ENCODE results near the gene ARHGAP15. TPM values are rescaled to one million over a fixed set of nuclear protein-coding genes. Genes with fewer than 3 reads are reported as not detected.

Gene ARHGAP15
- total RNA-seq, 2 donors from 2014 or later: 0.41 to 4.3 TPM

GRCh38 chr2:143725400-143725799 lies 596.2 kb downstream of the ARHGAP15 start:
- TF ChIP-seq CTCF (IDR thresholded peaks at IDR 0.05) (no peak), POLR2AphosphoS5 (IDR thresholded peaks at IDR 0.05) (no peak), POLR2A (IDR thresholded peaks at IDR 0.05) (no peak)
- no peak overlapping the region for H3K27ac ChIP-seq
- no peaks in the 10 kb centered on the region for H3K36me3 ChIP-seq
- intact Hi-C loops (cut with DNase I): no loop called here
- no peaks in the 10 kb centered on the region for H3K9me3 ChIP-seq
- no peak for DNase-seq (ENCODE audit: low spot score)
- H3K27me3 ChIP-seq (replicated peaks; ENCODE audit: insufficient read depth): no peaks in the 10 kb centered on the region
- no peaks in the 10 kb centered on the region for H3K4me1 ChIP-seq (replicated peaks)
- H3K4me3 ChIP-seq: no peak overlapping the region
- WGBS: 60% methylated on average over 2 of the region's 2 CpGs

- Histone ChIP-seq H3K27ac (no peak overlapping the region), H3K27me3 (replicated peaks; ENCODE audit: insufficient read depth) (no peaks in the 10 kb centered on the region), H3K9me3 (no peaks in the 10 kb centered on the region), H3K36me3 (no peaks in the 10 kb centered on the region), H3K4me1 (replicated peaks) (no peaks in the 10 kb centered on the region), H3K4me3 (no peak overlapping the region)
- 75% methylated on average over 6 of the region's 6 CpGs for WGBS
- intact Hi-C loops (cut with DNase I): no loop called here
- no peak for DNase-seq (ENCODE audit: low spot score)
- TF ChIP-seq POLR2AphosphoS5 (IDR thresholded peaks at IDR 0.05) (no peak), CTCF (IDR thresholded peaks at IDR 0.05) (no peak), POLR2A (IDR thresholded peaks at IDR 0.05) (no peak)
Measured at GRCh38 chr2:143726151-143726845, 597.1 kb downstream of the ARHGAP15 start.

- Histone ChIP-seq H3K36me3 (no peaks in the 10 kb centered on the region), H3K4me1 (replicated peaks) (no peaks in the 10 kb centered on the region), H3K9me3 (no peaks in the 10 kb centered on the region), H3K27ac (no peak overlapping the region), H3K4me3 (no peak overlapping the region), H3K27me3 (replicated peaks; ENCODE audit: insufficient read depth) (no peaks in the 10 kb centered on the region)
- DNase-seq (ENCODE audit: low spot score): no peak
- 68% methylated on average over 7 of the region's 7 CpGs for WGBS
- intact Hi-C loops (cut with DNase I): no loop called here
- no peak for TF ChIP-seq POLR2A (IDR thresholded peaks at IDR 0.05)
- TF ChIP-seq CTCF (IDR thresholded peaks at IDR 0.05): no peak
- TF ChIP-seq POLR2AphosphoS5 (IDR thresholded peaks at IDR 0.05): no peak
Measured at GRCh38 chr2:143728498-143728897, 599.3 kb downstream of the ARHGAP15 start.

- intact Hi-C loops (cut with DNase I): no loop called here
- WGBS: 90% methylated on average over 2 of the region's 2 CpGs
Measured at GRCh38 chr2:143729296-143729814, 600.1 kb downstream of the ARHGAP15 start.

More at GRCh38 chr2:143729296-143729814, 600.1 kb downstream of the ARHGAP15 start:
- no peak overlapping the region for H3K4me3 ChIP-seq
- no peaks in the 10 kb centered on the region for H3K9me3 ChIP-seq
- no peak overlapping the region for H3K27ac ChIP-seq
- H3K27me3 ChIP-seq (replicated peaks; ENCODE audit: insufficient read depth): no peaks in the 10 kb centered on the region
- no peaks in the 10 kb centered on the region for H3K4me1 ChIP-seq (replicated peaks)
- H3K36me3 ChIP-seq: no peaks in the 10 kb centered on the region
- no peak for DNase-seq (ENCODE audit: low spot score)
- no peak for TF ChIP-seq CTCF (IDR thresholded peaks at IDR 0.05)
